Esophagus squamous epithelium (tissue), 5 donors: Measurements from ENCODE around the gene TMEM63A. TPM values are rescaled to one million over a fixed set of nuclear protein-coding genes. Genes with fewer than 3 reads are reported as not detected.
"Not testable (repeated sequence)": the region's sequence is repeated elsewhere in the genome, so short reads cannot be mapped to it uniquely, and the experiment has no call there.

Experiments
- DNase-seq: peaks from one replicate; lab custom pipeline; 2025; lab: John Stamatoyannopoulos, UW
- H3K27ac ChIP-seq, 4 donors: fragments of 200-600 bp; sonication (generic); one replicate each; pipeline ENCODE4 v1.5.1; 2016 to 2019; ENCODE audit warnings: mild to moderate bottlenecking in 1 of 4
- H3K27me3 ChIP-seq, 4 donors: fragments of 200-600 bp; sonication (generic); 1 replicate in 3 of 4; 2 replicates in 1 of 4; pipeline versions ENCODE4 v1.5.1 to v1.6.0; 2017 to 2021; ENCODE audit warnings: antibody characterized with exemption in 1 of 4
- H3K36me3 ChIP-seq, 3 donors: fragments of 200-600 bp; sonication (generic); one replicate each; pipeline ENCODE4 v1.5.1; 2016 to 2019
- H3K4me1 ChIP-seq, 3 donors: fragments of 200-600 bp; sonication (generic); one replicate each; pipeline ENCODE4 v1.5.1; 2017 to 2019
- H3K4me3 ChIP-seq, 4 donors: fragments of 200-600 bp; sonication (generic); 1 replicate in 3 of 4; 2 replicates in 1 of 4; pipeline ENCODE4 v1.5.1; 2016 to 2019; ENCODE audit warnings: mild to moderate bottlenecking in 2 of 4, moderate library complexity in 1 of 4
- H3K9me3 ChIP-seq, 3 donors: fragments of 200-600 bp; sonication (generic); one replicate each; pipeline ENCODE4 v1.5.1; 2016 to 2019
- POLR2A ChIP-seq, 4 donors: fragments of 450-650 bp; IDR thresholded peaks; one replicate each; pipeline ENCODE4 v1.6.1; 2017; ENCODE audit warnings: antibody characterized with exemption in 4 of 4, mild to moderate bottlenecking in 4 of 4, moderate library complexity in 3 of 4
- WGBS, 2 donors: methylation state at CpG; one replicate each; pipeline ENCODE4 v1.1.5; 2018; 5-methylcytosine and 5-hydroxymethylcytosine counted together
- intact Hi-C: fragments of 100-400 bp; cut with DNase I; formaldehyde crosslinking; loops from one replicate; pipeline ENCODE4 v1.15.0; 2022
- total RNA-seq, 4 donors: library from RNA; depleted of rRNA; stranded (reverse); fragments of >200 nt; gene quantifications; one replicate each; pipeline ENCODE4 v1.1.0, GENCODE V29; 2016
- TF ChIP-seq, protein P1 (sequence below), 6 experiments: fragments of 450-650 bp in 4 of 6; fragments of 200-600 bp in 2 of 6; sonication (generic) in 2 of 6; IDR thresholded peaks; one replicate each; pipeline ENCODE4 v1.5.1; 2016 to 2019; ENCODE audit warnings: antibody characterized with exemption in 6 of 6, mild to moderate bottlenecking in 4 of 6, moderate library complexity in 4 of 6
- donor health status: DM: yes; HTN: yes; CAD: no.

TMEM63A gene
- total RNA-seq, 4 donors from 2014 or later = 9.8 to 27.1 (median 18.3) TPM

DNA sequence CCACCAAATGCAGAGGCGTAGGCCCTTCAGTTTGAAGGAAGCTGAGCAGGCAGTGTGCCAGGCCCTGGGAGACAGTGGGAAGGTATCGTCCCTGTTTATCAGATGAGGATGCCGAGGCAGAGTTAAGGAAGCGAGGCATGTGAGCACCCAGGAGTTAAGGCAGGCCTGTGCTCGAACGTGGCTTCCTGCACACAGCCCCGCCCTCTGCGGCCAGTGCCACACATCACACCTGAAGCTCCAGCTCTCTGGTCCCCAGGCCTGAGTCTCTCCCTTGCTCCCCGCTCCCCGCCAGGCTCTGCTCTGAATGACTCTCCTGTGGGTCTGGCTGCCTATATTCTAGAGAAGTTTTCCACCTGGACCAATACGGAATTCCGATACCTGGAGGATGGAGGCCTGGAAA, 40.1 kb downstream of the TMEM63A start:
- Histone ChIP-seq H3K27ac (no peak overlapping the region), H3K4me3 (no peak overlapping the region), H3K27me3 (no peaks in the 10 kb centered on the region), H3K36me3 (peaks cover 32 to 100% (median 57%) of the 10 kb centered on the region in 3 donors), H3K4me1 (peaks cover 6 to 15% (median 9%) of the 10 kb centered on the region in 3 donors), H3K9me3 (no peaks in the 10 kb centered on the region)
- TF ChIP-seq, protein P1, sequence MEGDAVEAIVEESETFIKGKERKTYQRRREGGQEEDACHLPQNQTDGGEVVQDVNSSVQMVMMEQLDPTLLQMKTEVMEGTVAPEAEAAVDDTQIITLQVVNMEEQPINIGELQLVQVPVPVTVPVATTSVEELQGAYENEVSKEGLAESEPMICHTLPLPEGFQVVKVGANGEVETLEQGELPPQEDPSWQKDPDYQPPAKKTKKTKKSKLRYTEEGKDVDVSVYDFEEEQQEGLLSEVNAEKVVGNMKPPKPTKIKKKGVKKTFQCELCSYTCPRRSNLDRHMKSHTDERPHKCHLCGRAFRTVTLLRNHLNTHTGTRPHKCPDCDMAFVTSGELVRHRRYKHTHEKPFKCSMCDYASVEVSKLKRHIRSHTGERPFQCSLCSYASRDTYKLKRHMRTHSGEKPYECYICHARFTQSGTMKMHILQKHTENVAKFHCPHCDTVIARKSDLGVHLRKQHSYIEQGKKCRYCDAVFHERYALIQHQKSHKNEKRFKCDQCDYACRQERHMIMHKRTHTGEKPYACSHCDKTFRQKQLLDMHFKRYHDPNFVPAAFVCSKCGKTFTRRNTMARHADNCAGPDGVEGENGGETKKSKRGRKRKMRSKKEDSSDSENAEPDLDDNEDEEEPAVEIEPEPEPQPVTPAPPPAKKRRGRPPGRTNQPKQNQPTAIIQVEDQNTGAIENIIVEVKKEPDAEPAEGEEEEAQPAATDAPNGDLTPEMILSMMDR (IDR thresholded peaks at IDR 0.05) = no peak
- no peak for TF ChIP-seq POLR2A (IDR thresholded peaks at IDR 0.05)
- WGBS, 2 donors = 79 to 93% methylated on average over 5 to 12 of the region's 12 CpGs
- DNase-seq = no peak
- intact Hi-C loops = loop anchor here (10.0 kb wide), 2 partner anchors 67 to 367 kb away; partner anchors contain the start of gene SRP9

DNA sequence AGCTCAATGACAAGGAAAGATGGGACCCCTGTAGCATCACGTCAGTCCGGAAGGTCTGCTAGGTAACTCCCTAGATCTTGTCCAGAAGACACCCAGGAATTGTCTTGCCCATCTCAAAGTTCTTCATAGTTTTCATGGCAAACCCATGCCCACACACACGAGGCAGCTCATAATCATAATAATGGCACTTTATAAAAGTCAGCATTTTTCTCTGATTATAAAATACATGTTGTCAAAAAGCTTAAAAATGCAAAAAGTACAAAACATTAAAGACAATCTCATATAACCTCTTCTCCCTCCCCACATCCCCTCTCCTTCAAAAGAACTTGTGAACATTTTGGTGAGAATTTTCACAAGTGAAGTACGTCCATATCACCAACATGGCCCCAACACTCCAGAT, 41.5 kb downstream of the TMEM63A start:
- H3K36me3 ChIP-seq = peaks cover 24 to 99% (median 49%) of the 10 kb centered on the region in 3 donors
- intact Hi-C loops = loop anchor here (10.0 kb wide), 2 partner anchors 66 to 366 kb away; partner anchors contain the start of gene SRP9
- no peak overlapping the region for H3K4me3 ChIP-seq
- no peak for DNase-seq
- no peaks in the 10 kb centered on the region for H3K27me3 ChIP-seq
- 84 to 86% methylated on average over 4 of the region's 4 CpGs for WGBS, 2 donors
- H3K9me3 ChIP-seq = no peaks in the 10 kb centered on the region
- no peak overlapping the region for H3K27ac ChIP-seq
- TF ChIP-seq, protein P1 (IDR thresholded peaks at IDR 0.05) = no peak
- TF ChIP-seq POLR2A (IDR thresholded peaks at IDR 0.05) = no peak
- H3K4me1 ChIP-seq = peaks cover 3 to 14% (median 12%) of the 10 kb centered on the region in 3 donors

DNA sequence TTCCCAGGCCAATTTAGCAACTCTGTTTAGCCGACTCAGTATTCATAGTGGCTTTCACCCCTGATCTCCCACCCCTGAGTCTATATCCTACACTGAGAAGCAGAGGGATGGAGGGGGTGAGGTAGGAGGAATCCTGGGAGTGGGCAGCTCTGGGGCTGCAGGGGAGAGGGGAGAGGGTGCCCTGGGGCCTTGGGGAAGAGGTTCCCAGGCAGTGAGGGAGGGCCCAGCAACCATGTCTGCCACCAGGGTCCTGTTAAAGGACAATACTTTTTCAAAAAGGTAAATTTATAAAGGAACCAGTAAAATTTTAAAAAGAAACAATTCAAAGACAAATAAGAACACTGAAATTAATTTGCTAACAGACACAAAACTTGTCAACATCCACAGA, 42.0 kb downstream of the TMEM63A start:
- H3K27ac ChIP-seq = no peak overlapping the region
- intact Hi-C loops = loop anchor here (10.0 kb wide), 2 partner anchors 65 to 365 kb away; partner anchors contain the start of gene SRP9

DNA sequence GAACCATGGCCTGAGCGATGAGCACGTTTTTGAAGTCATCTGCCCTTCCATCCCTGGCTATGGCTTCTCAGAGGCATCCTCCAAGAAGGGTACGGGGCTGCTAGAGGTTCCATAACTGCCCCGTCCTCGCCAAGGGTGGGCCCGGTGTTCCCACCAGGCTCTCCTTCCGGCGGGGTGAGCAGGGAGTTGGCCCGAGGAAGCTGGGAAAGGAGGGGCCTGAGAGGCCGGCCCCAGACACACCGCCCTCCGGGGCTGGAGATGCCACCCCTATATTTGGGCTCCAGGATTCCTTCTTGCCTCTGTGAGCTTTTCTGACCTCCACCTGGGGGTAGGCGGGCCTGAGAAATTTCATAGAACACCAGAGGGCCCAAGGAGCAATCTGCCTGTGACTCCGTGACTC, 43.4 kb downstream of the TMEM63A start:
- H3K4me1 ChIP-seq = peaks cover 0 to 22% (median 14%) of the 10 kb centered on the region in 3 donors
- H3K27me3 ChIP-seq = no peaks in the 10 kb centered on the region
- H3K4me3 ChIP-seq = no peak overlapping the region
- TF ChIP-seq POLR2A (IDR thresholded peaks at IDR 0.05) = no peak
- TF ChIP-seq, protein P1 (IDR thresholded peaks at IDR 0.05) = no peak
- no peak overlapping the region for H3K27ac ChIP-seq
- DNase-seq = no peak
- 79 to 93% methylated on average over 3 to 9 of the region's 14 CpGs for WGBS, 2 donors
- no peaks in the 10 kb centered on the region for H3K9me3 ChIP-seq
- peaks cover 21 to 92% (median 51%) of the 10 kb centered on the region in 3 donors for H3K36me3 ChIP-seq
- intact Hi-C loops = no loop called here

More for the DNA sequence above, 42.0 kb downstream of the TMEM63A start:
- Histone ChIP-seq H3K4me3 (no peak overlapping the region), H3K36me3 (peaks cover 21 to 99% (median 52%) of the 10 kb centered on the region in 3 donors), H3K27me3 (no peaks in the 10 kb centered on the region), H3K9me3 (no peaks in the 10 kb centered on the region), H3K4me1 (peaks cover 0 to 14% (median 11%) of the 10 kb centered on the region in 3 donors)
- no peak for TF ChIP-seq POLR2A (IDR thresholded peaks at IDR 0.05)
- TF ChIP-seq, protein P1 (IDR thresholded peaks at IDR 0.05) = no peak
- 100% methylated on average over 1 of the region's 1 CpG for WGBS, 2 donors
- no peak for DNase-seq

DNA sequence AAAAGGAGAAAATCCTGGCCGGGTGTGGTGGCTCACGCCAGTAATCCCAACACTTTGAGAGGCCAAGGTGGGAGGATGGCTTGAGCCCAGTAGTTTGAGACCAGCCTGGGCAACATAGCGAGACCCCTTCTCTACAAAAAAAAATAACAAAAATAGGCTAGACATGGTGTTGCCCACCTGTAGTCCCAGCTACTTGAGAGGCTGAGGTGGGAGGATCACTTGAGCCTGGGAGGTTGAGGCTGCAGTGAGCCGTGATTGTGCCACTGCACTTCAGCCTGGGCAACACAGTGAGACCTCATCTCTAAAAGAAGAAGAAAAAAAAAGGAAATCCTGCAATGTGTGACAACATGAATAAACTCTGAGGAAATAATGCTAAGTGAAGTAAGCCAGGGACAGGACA, 45.9 kb downstream of the TMEM63A start:
- intact Hi-C loops, H3K4me3 ChIP-seq, H3K27me3 ChIP-seq, DNase-seq, H3K9me3 ChIP-seq: not testable (repeated sequence)
- Histone ChIP-seq H3K36me3 (peaks cover 28 to 91% (median 55%) of the 10 kb centered on the region in 3 donors), H3K4me1 (peaks cover 0 to 22% (median 14%) of the 10 kb centered on the region in 3 donors), H3K27ac (peak overlapping the region in 2 of 4 donors; percentile 6 to 39)
- WGBS, 2 donors = 73 to 84% methylated on average over 4 of the region's 4 CpGs
